NCI-H1930 (cell line): ENCODE results near the gene LNPEP.
"Not testable (repeated sequence)": the region's sequence is repeated elsewhere in the genome, so short reads cannot be mapped to it uniquely, and the experiment has no call there.

Experiments used
- DNase-seq, 2 experiments: peaks; one replicate each; lab custom pipeline; 2025; lab: John Stamatoyannopoulos, UW

LNPEP gene

DNA sequence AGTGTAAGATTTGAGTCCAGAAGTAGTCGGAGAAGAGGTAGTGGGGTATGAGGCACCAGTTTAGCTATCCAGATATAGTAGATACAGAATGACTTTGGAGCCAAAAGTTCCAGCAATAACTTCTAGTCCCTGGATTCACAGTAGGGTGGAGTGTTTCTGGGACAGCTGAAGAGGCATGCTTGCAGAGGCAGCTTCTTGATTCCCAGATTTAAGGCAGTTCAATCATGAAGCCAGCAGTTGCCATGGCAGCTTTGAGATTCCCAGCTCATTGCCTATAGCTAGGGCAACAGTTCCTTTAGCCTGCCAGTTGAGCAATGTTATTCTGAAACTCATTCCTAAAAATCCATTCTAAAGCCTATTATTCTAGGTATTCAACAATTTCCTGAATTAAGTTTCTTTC is 127.4 kb downstream of the LNPEP start:
- DNase-seq, result no peak

- DNase-seq, result no peak
These were observed 129.6 kb downstream of the LNPEP start for GRCh38 chr5:97065475-97065874.

DNA sequence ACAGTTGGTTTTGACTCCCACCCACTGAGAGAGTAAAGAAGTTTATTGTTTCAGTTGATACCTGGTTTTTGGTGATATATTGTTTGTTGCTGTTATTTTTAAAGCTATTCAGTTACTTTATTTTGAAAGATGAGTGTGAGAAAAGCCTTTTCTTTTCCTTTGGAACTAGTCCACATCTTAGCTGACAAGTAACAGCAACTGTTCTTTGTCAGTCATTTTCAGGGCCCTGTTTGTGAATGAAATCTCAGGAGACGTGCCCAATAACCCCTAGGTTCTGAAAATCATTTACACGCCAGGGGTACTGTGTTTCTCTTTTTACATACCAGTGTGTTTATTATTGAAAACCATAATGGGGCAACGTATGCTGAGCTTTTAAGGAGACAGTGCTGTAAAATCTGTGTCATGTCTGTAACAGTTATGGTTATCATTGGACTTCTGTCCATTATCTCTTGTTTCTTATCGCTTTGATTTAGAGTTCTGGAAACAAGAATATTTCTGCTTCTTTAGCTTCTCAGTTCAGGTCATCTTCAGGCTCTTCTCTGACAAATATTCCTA is 131.5 kb downstream of the LNPEP start:
- no peak for DNase-seq

- no peak for DNase-seq
These were observed 134.4 kb downstream of the LNPEP start for GRCh38 chr5:97070234-97070633.

- no peak for DNase-seq
These were observed 135.2 kb downstream of the LNPEP start for GRCh38 chr5:97071101-97071500.

DNA sequence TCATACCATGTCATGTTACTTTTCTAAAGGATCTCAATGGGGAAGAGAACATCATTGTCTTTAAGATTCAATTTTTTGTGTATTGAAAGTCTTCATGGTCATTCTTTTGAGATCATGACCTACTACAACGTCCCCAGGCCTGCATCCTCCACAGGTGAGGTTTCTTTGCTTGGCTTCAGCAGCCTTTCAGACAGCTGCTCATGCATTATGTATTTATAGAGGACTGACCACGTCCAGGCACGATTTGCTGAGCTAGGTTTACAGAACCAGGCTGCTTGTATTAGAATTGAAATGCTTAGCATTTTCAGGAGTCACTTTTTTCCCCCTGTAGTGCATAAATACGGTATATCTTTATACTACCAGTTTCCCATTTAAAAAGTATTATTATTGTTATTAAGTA is 136.1 kb downstream of the LNPEP start:
- no peak for DNase-seq

GRCh38 chr5:97072696-97073095 is 136.8 kb downstream of the LNPEP start:
- no peak for DNase-seq

DNA sequence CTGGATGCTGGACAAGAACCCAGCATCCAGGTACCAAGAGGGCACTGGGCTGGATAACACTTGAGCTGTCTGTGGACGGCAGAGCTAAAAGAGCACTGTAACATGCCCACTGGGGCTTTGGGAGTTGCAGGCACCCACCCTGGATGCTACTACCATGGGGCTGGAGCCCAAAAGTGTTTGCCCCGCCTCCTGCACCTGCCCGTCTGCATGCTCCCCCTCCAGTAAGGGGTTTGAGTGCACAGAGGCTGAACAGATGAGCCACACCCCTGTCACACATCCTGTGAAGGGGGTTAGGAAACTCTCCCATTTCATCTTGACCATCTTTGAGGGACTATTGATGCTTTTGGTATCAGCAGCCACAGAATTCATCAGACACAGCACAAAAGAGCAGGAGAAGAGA is 137.5 kb downstream of the LNPEP start:
- no peak for DNase-seq

- DNase-seq, result no peak
These were observed 139.1 kb downstream of the LNPEP start for GRCh38 chr5:97074859-97075489.

GRCh38 chr5:97075649-97076048 is 139.8 kb downstream of the LNPEP start:
- DNase-seq, result no peak

DNA sequence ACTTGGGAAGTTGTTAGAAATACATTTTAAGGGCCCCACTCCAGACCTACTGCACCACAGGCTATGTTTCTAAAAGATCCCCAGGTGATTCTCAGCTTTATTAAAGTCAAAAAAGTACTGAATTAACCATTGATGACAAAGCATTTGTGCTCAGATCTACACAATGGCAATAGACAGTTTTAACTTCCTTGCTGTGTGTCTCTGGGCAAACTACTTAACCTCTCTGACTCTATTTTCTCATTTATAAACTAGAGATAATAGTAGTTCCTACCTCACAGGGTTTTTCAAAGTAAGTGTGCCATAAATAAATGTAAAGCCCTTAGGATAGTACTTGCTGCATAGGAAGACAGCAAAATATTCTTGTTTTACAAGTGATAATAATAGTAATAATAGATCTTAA is 140.2 kb downstream of the LNPEP start:
- DNase-seq, result no peak

GRCh38 chr5:97077246-97077645 is 141.4 kb downstream of the LNPEP start:
- no peak for DNase-seq

DNA sequence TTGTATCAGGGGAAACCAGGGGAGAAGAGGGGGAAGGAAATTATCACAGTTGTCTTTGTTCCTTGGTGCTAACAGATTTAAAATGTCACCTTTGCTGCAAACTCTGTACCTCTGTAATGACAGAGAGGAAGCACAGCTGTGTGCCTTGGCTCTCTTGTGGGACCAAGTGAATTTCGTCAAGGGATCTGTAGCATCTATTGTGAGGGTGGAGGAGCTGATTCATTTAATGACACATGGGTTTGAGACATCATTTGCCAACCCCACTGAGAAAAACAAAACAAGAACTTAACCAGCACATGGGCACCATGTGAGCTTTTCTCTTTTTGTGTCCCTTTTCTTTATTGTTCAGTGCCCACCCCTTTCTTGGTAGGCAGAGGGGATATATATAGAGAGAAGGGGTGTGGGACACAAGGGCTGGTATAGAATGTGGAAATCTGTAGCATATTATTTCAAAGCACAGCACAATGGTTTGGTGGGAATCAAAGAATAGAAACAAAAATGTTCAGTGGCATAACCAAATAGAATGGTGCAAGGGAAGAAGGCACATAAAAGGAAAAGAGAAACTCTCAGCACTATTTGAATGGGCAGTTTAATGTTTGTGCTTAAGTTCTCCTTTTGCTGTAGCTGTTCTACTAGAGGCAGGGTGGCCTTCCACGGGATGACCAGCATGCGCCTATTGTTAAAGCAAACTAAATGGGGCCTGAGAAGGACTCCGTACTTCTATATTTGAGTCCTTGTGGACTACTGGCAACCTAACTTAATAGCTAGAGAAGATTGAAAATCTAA is 143.3 kb downstream of the LNPEP start:
- DNase-seq, result no peak

DNA sequence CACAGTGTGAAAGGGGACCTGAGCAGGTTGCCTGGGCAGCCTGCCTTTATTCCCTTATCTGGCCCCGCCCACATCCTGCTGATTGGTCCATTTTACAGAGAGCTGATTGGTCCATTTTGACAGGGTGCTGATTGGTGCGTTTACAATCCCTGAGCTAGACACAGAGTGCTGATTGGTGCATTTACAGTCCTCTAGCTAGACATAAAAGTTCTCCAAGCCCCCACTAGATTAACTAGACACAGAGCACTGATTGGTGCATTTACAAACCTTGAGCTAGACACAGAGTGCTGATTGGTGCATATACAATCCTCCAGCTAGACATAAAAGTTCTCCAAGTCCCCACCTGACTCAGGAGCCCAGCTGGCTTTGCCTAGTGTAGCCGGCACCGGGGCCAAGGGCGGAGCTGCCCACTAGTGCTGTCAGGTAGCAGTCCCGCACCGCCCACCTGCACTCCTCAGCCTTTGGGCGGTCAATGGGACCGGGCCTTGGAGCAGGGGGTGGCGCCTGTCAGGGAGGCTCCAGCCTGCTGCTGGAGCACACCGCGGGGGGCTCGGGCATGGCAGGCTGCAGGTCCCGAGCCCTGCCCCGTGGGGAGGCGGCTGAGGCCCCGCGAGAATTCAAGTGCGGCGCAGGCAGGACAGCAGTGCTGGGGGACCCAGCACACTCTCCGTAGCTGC is 149.0 kb downstream of the LNPEP start:
- DNase-seq, result not testable (repeated sequence)

- DNase-seq, result no peak
These were observed 149.7 kb downstream of the LNPEP start for GRCh38 chr5:97085459-97086181.
